Chondrocyte (in vitro differentiated cells): ENCODE measurements around the gene NEMP2. TPM values are rescaled to one million over a fixed set of nuclear protein-coding genes. Genes with fewer than 3 reads are reported as not detected.

Source experiments
- DNase-seq: peaks from one replicate; pipeline ENCODE4 v3.0.0; 2021; ENCODE audit warnings: mixed read lengths, low spot score
- H3K27ac Mint-ChIP-seq: one replicate; pipeline ENCODE4 v1.8.0; 2021; ENCODE audit warnings: mild to moderate bottlenecking, moderate library complexity, mixed read lengths; ENCODE audit not compliant: unreplicated experiment
- H3K27me3 Mint-ChIP-seq: 2 replicates; pipeline ENCODE4 v1.8.0; 2021; ENCODE audit warnings: low read depth, mixed read lengths
- H3K36me3 Mint-ChIP-seq: 2 replicates; pipeline ENCODE4 v1.8.0; 2021; ENCODE audit warnings: low read depth, mixed read lengths
- H3K4me1 Mint-ChIP-seq: 2 replicates; pipeline ENCODE4 v1.8.0; 2021; ENCODE audit warnings: low read depth, mild to moderate bottlenecking, mixed read lengths
- H3K4me3 Mint-ChIP-seq: one replicate; pipeline ENCODE4 v1.8.0; 2021; ENCODE audit warnings: mild to moderate bottlenecking, moderate library complexity, mixed read lengths; ENCODE audit not compliant: unreplicated experiment
- H3K9me3 Mint-ChIP-seq: 2 replicates; pipeline ENCODE4 v1.8.0; 2021; ENCODE audit warnings: low read depth, mixed read lengths
- CTCF ChIP-seq: fragments of 200-600 bp; sonication (generic); IDR thresholded peaks from 2 replicates; pipeline ENCODE4 v1.5.0; 2021; ENCODE audit warnings: antibody characterized with exemption, mild to moderate bottlenecking, moderate library complexity
- total RNA-seq: library from RNA; stranded (reverse); gene quantifications from 3 replicates; pipeline ENCODE4 v1.2.1, GENCODE V29; 2021

NEMP2 gene
- total RNA-seq, 1 donor from 2014 or later, result 8.9 TPM

GRCh38 chr2:190458352-190459107 is 76.0 kb downstream of the NEMP2 start:
- Mint-ChIP-seq H3K9me3 (no peaks in the 10 kb centered on the region), H3K4me3 (no peak overlapping the region), H3K4me1 (peaks cover 3% of the 10 kb centered on the region), H3K27ac (peak overlapping the region; percentile 41), H3K36me3 (peaks cover 2% of the 10 kb centered on the region), H3K27me3 (no peaks in the 10 kb centered on the region)
- TF ChIP-seq CTCF, result no peak
- no peak for DNase-seq

- Mint-ChIP-seq H3K4me3 (no peak overlapping the region), H3K36me3 (peaks cover 2% of the 10 kb centered on the region), H3K27ac (no peak overlapping the region), H3K9me3 (no peaks in the 10 kb centered on the region), H3K4me1 (peaks cover 3% of the 10 kb centered on the region), H3K27me3 (no peaks in the 10 kb centered on the region)
- DNase-seq, result no peak
- TF ChIP-seq CTCF, result no peak
These were observed 77.3 kb downstream of the NEMP2 start for GRCh38 chr2:190457256-190457655.

- H3K27ac Mint-ChIP-seq, result no peak overlapping the region
- TF ChIP-seq CTCF, result no peak
These were observed 77.7 kb downstream of the NEMP2 start for GRCh38 chr2:190456833-190457232.

GRCh38 chr2:190455358-190456095 is 79.0 kb downstream of the NEMP2 start:
- no peak for DNase-seq
- Mint-ChIP-seq H3K27ac (no peak overlapping the region), H3K9me3 (no peaks in the 10 kb centered on the region), H3K4me3 (no peak overlapping the region), H3K4me1 (peaks cover 12% of the 10 kb centered on the region), H3K27me3 (no peaks in the 10 kb centered on the region), H3K36me3 (peaks cover 2% of the 10 kb centered on the region)
- no peak for TF ChIP-seq CTCF

More at GRCh38 chr2:190456833-190457232, 77.7 kb downstream of the NEMP2 start:
- Mint-ChIP-seq H3K9me3 (no peaks in the 10 kb centered on the region), H3K36me3 (peaks cover 2% of the 10 kb centered on the region), H3K4me1 (peaks cover 5% of the 10 kb centered on the region), H3K4me3 (no peak overlapping the region), H3K27me3 (no peaks in the 10 kb centered on the region)
- DNase-seq, result no peak

GRCh38 chr2:190454795-190455194 is 79.7 kb downstream of the NEMP2 start:
- H3K9me3 Mint-ChIP-seq, result no peaks in the 10 kb centered on the region
- no peaks in the 10 kb centered on the region for H3K27me3 Mint-ChIP-seq
- H3K4me1 Mint-ChIP-seq, result peaks cover 12% of the 10 kb centered on the region
- no peak for TF ChIP-seq CTCF
- no peak overlapping the region for H3K27ac Mint-ChIP-seq
- no peak overlapping the region for H3K4me3 Mint-ChIP-seq
- DNase-seq, result no peak
- peaks cover 2% of the 10 kb centered on the region for H3K36me3 Mint-ChIP-seq

Other genes starting within 250 kb of the NEMP2 start
- 19.1 to 32.4 TPM (median 20.7 TPM) in 3 replicates for gene HIBCH, start 214.9 kb downstream of the NEMP2 start, total RNA-seq
- gene INPP1, start 191.1 kb downstream of the NEMP2 start, total RNA-seq, result 14.2 to 15.4 TPM (median 14.4 TPM) in 3 replicates
- 5.9 to 8.4 TPM (median 6.9 TPM) in 3 replicates for gene MFSD6, start 126.4 kb downstream of the NEMP2 start, total RNA-seq
- gene NAB1, start 114.4 kb upstream of the NEMP2 start, total RNA-seq, result 44.2 to 69.3 TPM (median 49.8 TPM) in 3 replicates